Measurements from ENCODE around the gene TCN2. TPM values are rescaled to one million over a fixed set of nuclear protein-coding genes. Genes with fewer than 3 reads are reported as not detected.

Gene TCN2
- total RNA-seq, 1 experiment from 2014 or later = 11.5 TPM

DNA sequence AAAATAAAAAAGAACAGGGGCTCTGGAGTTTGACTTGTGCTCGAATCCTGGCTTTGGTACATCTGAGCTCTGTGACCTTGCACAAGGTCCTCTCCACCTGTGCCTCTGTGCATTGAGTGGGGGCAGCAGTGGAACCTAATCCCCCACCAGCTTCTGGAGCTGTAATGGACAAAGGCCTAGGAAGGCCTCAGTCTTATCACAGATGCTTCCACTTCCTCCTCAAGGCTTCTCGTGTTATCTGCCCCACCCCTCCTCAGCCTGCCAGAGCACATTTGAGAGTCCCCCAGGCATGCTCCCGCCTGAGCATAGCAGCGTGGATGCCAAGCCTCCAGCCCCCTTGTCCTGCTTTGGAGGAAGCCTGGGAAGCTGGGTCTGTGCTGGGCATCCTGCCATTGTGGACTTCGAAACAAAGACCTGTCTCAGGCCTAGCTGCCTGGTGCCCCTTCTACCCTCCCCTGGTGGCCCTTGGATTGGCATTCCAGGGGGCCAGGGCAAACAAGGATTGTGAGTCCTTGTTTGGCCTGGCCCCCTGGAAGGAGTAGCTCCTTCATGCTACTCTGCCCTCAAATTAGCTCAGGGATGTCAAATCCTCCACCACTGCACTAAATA is 43.6 kb downstream of the TCN2 start:
- TF ChIP-seq EZH2 (IDR thresholded peaks at IDR 0.05; ENCODE audit: low read depth) = no peak
- TF ChIP-seq, protein P1, sequence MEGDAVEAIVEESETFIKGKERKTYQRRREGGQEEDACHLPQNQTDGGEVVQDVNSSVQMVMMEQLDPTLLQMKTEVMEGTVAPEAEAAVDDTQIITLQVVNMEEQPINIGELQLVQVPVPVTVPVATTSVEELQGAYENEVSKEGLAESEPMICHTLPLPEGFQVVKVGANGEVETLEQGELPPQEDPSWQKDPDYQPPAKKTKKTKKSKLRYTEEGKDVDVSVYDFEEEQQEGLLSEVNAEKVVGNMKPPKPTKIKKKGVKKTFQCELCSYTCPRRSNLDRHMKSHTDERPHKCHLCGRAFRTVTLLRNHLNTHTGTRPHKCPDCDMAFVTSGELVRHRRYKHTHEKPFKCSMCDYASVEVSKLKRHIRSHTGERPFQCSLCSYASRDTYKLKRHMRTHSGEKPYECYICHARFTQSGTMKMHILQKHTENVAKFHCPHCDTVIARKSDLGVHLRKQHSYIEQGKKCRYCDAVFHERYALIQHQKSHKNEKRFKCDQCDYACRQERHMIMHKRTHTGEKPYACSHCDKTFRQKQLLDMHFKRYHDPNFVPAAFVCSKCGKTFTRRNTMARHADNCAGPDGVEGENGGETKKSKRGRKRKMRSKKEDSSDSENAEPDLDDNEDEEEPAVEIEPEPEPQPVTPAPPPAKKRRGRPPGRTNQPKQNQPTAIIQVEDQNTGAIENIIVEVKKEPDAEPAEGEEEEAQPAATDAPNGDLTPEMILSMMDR (conservative IDR thresholded peaks at IDR 0.05) = no peak
- H3K9me2 ChIP-seq (ENCODE audit: insufficient read depth) = no peaks in the 10 kb centered on the region
- DNase-seq = no peak
- H2AFZ ChIP-seq = no peak overlapping the region
- H3K4me1 ChIP-seq (replicated peaks; ENCODE audit: insufficient read depth) = peaks cover 15% of the 10 kb centered on the region
- ChIA-PET POLR2A (ENCODE audit: unreplicated experiment) (no interaction called here), CTCF (interaction anchor here (0.6 to 1.1 kb wide), 2 partner anchors 16 to 105 kb away, joined by 3 read pairs; no protein-coding TSS in a partner anchor)
- no peaks in the 10 kb centered on the region for H3K79me2 ChIP-seq (ENCODE audit: low read depth)
- H3K27ac ChIP-seq = no peak overlapping the region
- no peak overlapping the region for H3K4me3 ChIP-seq
- no peaks in the 10 kb centered on the region for H3K27me3 ChIP-seq (ENCODE audit: insufficient read depth, low read depth)
- no peaks in the 10 kb centered on the region for H3K36me3 ChIP-seq (ENCODE audit: low read depth)
- peaks cover 11% of the 10 kb centered on the region; the same call in 1 of the 2 replicates for H3F3A ChIP-seq (ENCODE audit: insufficient read depth, low read depth)
- no peak overlapping the region for H3K4me2 ChIP-seq
- no peaks in the 10 kb centered on the region for H3K9me3 ChIP-seq (ENCODE audit: insufficient read depth, low read depth)
- H4K20me1 ChIP-seq (ENCODE audit: insufficient read depth) = no peaks in the 10 kb centered on the region
- no TSS peak for BruUV-seq (replicated peaks)
- intact Hi-C loops (cut with micrococcal nuclease; ENCODE audit: unreplicated experiment) = no loop called here

DNA sequence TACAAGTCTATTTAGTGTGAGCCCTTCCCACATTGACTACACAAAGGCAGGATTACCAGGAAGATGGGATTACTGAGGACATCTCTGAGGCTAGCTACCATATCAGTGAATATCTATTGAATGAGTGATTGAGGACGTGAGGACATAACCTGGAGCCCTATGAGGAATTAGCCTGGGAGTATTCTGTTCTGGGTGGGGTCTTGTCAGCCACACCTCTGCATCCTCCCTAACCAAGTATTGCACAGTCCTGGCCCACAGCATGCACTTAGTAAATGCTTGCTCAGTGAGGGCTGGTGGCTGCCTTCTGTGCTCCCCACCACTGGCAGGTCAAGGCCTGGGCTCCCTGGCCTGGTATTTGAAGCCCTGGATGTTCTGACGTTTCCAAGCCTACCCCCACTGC is 45.9 kb downstream of the TCN2 start:
- no peaks in the 10 kb centered on the region for H3K9me3 ChIP-seq (ENCODE audit: insufficient read depth, low read depth)
- peaks cover 15% of the 10 kb centered on the region for H3K4me1 ChIP-seq (replicated peaks; ENCODE audit: insufficient read depth)
- CTCF ChIA-PET = no interaction called here
- no peaks in the 10 kb centered on the region for H3K79me2 ChIP-seq (ENCODE audit: low read depth)
- H3K36me3 ChIP-seq (ENCODE audit: low read depth) = no peaks in the 10 kb centered on the region
- POLR2A ChIA-PET (ENCODE audit: unreplicated experiment) = no interaction called here
- H2AFZ ChIP-seq = no peak overlapping the region
- H3K27ac ChIP-seq = no peak overlapping the region
- H3F3A ChIP-seq (ENCODE audit: insufficient read depth, low read depth) = peaks cover 11% of the 10 kb centered on the region; the same call in 1 of the 2 replicates
- no peaks in the 10 kb centered on the region for H3K9me2 ChIP-seq (ENCODE audit: insufficient read depth)
- no TSS peak for BruUV-seq (replicated peaks)
- DNase-seq = peak in 1 of 2 experiments; percentile 31
- no peak overlapping the region for H3K4me2 ChIP-seq
- H4K20me1 ChIP-seq (ENCODE audit: insufficient read depth) = no peaks in the 10 kb centered on the region
- intact Hi-C loops (cut with micrococcal nuclease; ENCODE audit: unreplicated experiment) = no loop called here
- no peaks in the 10 kb centered on the region for H3K27me3 ChIP-seq (ENCODE audit: insufficient read depth, low read depth)
- H3K4me3 ChIP-seq = no peak overlapping the region
- no peak for TF ChIP-seq EZH2 (IDR thresholded peaks at IDR 0.05; ENCODE audit: low read depth)
- TF ChIP-seq, protein P1 (conservative IDR thresholded peaks at IDR 0.05) = no peak

DNA sequence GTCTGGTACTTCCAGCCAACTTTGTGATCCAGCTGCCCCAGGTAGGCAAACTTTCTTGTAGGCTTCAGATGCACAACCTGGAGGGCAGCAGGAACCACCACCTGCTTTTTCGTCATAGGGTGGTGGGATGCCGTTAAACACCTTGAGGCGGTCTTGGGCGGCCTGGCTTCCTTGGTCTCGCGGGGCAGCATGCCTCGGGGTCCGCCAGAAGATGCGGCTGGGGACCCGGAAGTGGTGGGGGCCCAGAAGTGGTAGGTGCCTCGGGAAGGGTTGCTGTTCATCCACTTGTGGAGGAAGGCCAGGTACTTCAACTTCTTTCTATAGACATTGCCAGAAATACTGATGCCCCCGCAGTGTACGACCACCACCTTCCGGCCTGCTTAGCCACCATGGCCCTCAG is 47.4 kb downstream of the TCN2 start:
- no peak overlapping the region for H3K27ac ChIP-seq
- no peaks in the 10 kb centered on the region for H3K36me3 ChIP-seq (ENCODE audit: low read depth)
- CTCF ChIA-PET = no interaction called here
- POLR2A ChIA-PET (ENCODE audit: unreplicated experiment) = no interaction called here
- intact Hi-C loops (cut with micrococcal nuclease; ENCODE audit: unreplicated experiment) = no loop called here
- H3K9me2 ChIP-seq (ENCODE audit: insufficient read depth) = no peaks in the 10 kb centered on the region
- no peak overlapping the region for H3K4me3 ChIP-seq
- no peak overlapping the region for H3K4me2 ChIP-seq
- no peaks in the 10 kb centered on the region for H3K27me3 ChIP-seq (ENCODE audit: insufficient read depth, low read depth)
- H3K9me3 ChIP-seq (ENCODE audit: insufficient read depth, low read depth) = no peaks in the 10 kb centered on the region
- H3K4me1 ChIP-seq (replicated peaks; ENCODE audit: insufficient read depth) = peaks cover 8% of the 10 kb centered on the region; the same call in 1 of the 2 replicates
- DNase-seq = no peak
- H4K20me1 ChIP-seq (ENCODE audit: insufficient read depth) = no peaks in the 10 kb centered on the region
- no TSS peak for BruUV-seq (replicated peaks)
- peaks cover 11% of the 10 kb centered on the region; the same call in 1 of the 2 replicates for H3F3A ChIP-seq (ENCODE audit: insufficient read depth, low read depth)
- H2AFZ ChIP-seq = no peak overlapping the region
- TF ChIP-seq, protein P1 (conservative IDR thresholded peaks at IDR 0.05) = no peak
- TF ChIP-seq EZH2 (IDR thresholded peaks at IDR 0.05; ENCODE audit: low read depth) = no peak
- no peaks in the 10 kb centered on the region for H3K79me2 ChIP-seq (ENCODE audit: low read depth)
